ENCODE results near the gene FCN2.

The FCN2 gene

DNA sequence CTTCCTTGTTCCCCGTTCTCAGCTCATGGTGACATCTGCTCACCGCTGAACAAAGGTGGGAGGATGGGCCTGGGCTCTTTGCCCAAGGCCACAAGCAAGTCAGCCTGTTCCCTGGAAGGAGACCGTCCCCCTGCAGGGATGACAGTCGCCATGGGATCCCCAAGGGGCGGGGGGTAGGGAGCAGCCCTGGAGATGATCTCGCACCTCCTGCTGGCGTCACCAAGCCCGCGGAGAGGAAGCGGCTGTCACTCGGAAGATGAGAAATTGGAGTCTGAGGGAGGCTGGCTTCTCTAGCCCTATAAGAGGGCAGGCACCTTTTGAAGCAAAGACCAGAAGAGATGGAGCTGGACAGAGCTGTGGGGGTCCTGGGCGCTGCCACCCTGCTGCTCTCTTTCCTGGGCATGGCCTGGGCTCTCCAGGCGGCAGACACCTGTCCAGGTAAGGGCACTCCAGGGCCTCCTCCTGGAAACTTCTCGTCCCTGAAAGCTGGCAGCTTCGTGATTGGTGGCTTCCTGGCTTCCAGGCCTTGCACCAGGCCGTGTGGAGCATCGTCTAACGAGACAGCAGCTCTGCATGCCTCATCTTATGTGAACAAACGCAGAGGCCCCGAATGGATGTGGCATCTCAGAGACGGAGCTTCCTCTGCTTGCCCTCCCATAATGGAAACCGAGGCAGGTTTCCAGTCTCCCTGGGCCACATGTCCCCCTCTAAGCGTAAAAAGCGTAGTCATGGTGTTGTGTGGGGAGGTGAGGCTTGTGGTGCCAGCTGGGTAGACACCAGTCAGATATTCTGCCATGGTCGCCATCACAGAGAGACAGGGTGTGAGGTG, at the start of gene FCN2:
Gene FCN2, plus strand, starts transcription at position 327 of the 829 bp plus-strand sequence. Its CDS starts 12 bp downstream, at position 339.
- DNase-seq = no peak

DNA sequence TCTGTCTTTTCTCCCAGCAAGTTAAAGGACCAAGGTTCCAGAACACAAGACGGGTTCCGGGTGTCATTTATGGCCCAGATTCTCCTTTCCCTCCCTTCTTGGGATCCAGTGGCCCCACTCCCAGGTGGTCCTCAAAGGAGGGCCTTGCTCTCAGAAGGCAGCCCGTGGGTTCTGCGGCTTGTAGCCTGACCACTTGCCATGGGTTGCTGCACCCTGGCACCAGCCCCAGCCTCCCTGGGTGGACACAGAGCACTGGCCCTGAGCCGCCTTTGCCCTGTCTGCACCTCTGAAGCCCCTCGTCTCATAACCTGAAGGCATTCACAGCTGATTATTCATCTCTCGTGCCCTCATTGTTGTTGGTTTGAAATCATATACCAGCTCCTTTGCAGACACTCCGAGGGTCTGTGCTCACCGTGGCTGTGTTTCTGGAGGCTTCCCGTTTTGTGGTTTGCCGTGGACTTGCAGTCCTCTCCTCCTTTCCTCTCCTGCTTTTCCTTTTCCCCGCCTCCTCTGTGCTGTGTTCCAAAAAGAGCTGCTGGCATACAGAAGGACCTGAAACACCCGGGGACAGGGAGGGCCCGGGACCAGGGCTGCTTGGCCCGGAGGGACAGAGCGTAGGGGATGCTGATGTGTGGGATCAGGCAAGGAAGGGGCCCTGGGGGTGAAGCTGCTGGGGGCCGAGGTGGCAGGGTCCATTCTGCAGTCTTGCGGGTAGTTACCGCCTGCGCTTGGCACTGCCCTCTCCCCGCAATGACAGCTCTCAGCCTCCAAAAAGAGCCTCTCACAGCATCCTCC, 49.5 kb upstream of the FCN2 start:
- DNase-seq = no peak

DNA sequence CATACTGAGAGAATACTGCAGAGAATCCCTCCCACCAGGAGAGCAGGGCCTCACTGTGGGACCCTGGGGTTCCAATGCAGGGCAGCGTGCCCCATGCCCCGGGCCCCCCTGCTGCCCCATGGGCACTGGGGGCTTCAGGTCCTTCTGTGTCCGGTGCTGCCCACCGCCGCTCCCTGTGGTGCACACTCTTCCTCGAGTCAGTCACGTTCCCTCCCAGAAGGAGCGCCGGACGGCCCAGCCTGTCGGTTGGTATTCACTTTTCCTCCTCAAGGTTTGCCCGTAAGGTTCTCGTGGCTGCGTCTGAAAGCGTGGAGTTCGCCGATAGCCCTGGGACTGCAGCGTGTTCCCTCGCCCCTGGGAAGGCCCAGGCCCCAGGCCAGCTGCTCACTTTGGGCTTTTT, 48.1 kb upstream of the FCN2 start:
- DNase-seq = no peak

DNA sequence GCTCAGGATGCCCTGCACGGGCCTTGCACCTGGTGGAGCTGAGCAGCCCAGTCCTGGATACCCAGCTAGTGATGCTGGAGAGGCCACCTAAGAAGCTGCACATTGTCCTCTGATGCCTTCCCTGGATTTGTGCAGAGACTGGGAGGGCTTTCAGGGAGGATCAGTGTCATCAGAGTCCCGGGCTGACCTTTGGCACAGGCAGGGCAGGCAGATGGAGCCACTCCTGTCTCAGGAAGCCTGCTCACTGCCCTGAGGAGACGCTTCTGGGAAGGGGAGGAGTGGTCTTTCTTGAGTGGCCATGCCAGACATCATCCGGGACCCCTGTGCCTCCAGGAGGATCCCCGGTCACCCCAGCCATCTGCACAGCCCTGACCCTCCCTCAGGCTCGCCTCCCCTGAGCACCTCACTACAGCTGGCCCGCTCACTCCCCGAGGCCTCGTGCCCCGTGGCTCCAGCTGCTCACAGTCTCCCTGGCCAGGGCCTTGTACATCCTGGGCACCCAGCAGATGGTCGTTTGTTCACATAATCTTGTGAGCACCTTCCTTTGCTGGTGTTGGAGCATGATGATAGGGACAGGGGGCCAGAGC, 47.2 kb upstream of the FCN2 start:
- DNase-seq = no peak

DNA sequence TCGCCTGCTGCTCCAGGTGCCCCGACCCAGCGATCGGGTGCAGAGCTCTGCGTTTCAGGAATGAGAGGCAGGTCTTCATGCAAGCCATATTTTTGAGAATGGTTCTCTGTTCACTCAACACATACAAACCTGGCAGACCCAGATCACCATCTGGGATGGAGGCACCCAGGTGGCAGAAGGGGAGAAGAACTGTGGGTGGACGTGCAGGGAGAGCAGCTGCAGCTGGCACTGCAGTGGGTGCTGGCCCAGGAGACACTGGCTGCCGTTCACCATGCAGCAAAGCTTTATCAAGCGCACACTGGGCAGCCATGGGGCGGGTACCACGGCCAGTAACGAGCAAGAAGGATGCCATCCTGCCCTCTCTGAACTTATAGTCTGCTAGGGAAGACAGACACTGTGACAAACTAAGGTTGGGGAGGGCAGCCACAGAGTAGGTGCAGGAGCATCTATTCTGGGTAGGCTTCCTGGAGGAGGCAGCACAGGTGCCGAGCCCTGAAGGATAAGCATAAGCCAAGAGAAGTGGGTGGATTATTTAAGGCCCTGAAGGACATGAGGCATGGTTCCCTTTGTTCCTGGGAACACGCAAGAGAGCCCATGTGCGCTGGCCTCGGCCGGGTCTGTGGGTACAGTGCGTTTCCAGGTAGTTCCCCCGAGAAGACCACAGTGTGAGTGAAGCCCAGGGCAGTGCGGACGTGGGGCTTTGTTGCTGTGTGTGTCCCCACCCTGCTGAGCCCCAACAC, 46.2 kb upstream of the FCN2 start:
- DNase-seq = no peak

DNA sequence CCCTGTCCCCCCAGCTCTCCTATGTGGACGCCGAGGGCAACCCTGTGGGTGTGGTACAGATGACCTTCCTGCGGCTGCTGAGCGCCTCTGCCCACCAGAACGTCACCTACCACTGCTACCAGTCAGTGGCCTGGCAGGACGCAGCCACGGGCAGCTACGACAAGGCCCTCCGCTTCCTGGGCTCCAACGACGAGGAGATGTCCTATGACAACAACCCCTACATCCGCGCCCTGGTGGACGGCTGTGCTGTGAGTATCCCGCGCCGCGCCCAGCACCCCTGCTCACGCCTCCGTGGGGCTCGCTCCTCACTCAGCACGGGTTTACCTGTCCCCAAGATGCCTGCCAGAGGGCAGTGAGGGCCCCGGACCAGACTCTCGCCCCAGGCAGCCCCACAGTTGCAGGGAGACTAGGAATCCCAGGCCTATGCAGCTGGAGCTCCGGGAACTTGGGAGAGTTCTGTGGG, 45.6 kb upstream of the FCN2 start:
- DNase-seq = no peak

DNA sequence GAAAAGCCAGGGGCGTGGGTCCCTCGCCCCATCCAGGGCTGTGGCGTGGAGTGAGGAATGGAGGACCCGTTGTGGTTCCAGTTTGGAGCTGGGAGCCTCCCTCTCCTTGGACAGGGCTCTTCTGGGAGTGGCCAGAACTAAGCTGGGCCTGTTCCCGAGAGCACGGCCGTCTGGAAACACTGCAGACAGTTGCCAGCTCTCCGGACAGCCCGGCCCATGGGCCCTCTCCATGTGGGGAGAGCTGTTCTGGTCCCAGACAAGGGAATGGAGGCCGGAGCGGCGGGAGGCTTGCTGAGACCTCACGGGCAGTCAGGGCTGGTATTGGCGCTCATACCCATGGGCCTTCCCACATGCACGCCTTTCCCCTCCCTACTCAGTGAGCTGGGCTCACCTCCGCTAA, 45.2 kb upstream of the FCN2 start:
- no peak for DNase-seq

DNA sequence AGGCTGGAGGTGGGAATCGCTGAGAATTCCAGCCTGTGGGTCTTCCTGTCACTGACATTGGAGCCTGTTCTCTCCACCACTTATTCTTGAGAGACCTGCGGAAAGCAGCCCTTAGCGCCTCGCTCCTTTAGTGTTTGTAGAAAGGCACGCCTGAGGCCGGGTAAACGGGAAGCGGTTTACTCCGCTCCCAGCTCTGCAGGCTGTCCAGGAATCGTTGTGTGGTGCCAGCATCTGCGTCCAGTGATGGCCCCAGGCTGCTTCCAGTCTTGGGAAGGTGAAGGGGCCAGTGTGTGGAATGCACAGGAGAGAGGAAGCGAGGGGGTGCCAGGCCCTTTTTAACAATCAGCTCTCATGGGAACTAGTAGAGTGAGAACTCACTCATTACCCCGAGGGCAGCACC, 44.6 kb upstream of the FCN2 start:
- DNase-seq = no peak

DNA sequence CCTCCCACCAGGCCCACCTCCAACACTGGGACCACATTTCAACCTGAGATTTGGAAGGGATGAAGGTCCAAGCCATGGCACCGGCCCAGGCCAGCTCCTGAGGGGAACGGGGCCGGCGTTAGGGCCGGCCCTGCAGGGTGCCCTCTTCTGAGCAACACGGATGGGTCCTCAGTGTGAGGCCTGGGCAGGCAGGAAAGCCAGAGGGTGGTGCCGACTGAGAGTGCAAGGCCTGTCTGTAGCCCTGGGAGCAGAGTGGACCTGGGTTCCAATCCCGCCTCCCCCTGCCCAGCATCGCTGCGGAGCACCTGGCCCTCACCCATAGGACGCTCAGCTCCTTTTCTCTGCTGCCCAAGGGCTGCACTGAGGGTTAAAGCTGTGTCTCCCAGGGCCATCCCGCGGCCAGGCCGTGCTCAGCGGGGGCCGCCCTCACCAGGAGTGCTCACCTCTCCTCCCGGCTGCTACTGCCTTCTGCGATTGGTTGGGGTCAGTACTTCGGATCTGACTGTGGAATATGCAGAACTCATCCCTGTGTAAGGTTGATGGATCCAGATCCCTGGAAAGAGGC, 44.1 kb upstream of the FCN2 start:
- no peak for DNase-seq

DNA sequence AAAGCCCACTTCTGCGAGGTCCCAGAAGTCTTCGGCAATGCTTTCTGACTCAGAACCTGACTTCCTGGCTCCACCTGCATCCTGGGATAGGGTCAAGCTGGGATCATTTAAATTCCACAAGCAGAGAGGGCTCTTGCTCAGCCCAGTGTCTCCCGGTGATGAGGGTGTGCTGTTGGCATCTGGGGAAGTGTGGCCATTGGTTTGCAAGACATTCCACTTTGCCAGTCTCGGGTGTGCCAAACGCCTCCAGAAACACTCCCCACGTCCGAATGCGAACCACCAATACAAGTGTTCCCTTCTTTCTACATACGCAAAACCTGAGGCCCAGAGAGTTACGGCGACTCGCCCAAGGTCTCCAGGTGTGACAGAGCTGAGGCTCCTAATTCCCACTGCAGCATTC, 43.1 kb upstream of the FCN2 start:
- DNase-seq = no peak

DNA sequence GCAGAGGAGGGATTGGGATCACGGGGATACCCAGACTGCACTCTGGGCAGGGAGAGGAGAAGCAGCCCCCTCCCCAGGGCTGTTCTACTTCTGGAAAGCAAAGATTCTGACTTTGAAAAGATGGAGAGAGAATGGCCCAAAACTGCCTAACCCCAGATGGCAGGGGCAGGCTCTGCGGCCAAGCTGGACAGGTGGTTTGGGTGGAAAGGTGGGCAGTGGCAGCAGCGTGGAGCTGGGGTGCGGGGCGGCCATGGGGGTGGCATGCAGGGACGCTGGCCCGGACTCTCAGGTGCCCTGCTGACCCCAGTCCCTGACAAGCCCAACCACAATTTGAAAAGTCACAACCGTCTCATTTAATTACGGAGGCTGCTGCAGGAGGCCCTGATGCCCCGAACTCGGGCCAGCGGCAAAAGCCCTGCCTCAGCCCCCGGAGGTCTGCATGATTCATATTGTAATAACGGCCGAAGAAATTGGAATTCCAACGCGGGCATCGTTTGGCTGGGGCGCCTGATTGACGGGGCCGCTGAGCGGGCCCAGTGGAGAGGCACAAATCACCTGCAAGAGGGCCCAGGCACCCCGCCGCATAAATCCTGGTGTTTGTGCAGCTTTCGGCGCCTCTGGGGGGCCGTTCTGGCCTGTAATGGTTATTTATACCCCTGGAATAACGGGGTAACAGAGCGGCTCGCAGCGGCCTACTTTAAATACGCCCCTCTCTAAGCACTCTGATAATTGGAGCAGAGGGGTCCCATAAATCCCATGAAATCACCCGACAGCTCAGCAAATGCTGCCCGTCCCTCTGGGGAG, 41.8 kb upstream of the FCN2 start:
- no peak for DNase-seq

DNA sequence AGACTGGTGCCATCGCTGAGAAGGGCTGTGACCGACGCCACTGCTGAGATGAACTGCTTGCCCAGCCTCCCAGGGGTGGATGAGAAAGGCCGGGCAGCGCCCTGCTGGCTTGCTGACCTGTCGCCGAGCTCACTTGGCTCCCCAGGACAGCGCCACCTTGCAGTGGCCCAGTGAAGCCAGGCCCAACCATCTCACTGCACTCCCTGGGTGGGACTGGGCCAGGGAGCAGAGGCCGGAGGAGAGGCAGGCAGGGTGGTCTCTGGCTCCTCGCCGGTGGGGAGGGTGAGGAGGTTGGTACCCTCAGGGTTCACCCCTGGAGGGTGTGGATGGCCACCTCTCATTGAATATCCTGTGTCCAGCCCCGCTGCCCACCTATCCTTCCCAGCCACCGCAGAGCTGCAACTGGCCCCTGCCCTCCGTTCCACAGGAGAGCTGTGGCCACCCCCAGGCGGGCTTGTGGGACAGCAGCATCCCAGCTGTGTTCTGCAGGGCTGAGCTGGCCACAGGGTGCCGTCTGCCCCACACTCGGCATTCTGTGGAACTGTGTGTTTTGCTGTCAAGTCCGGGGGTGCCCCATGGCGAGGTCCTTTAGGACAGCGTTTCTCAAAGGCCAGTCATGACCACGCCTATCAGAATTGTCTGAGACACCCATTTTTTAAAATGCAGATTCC, 41.0 kb upstream of the FCN2 start:
- DNase-seq = no peak

DNA sequence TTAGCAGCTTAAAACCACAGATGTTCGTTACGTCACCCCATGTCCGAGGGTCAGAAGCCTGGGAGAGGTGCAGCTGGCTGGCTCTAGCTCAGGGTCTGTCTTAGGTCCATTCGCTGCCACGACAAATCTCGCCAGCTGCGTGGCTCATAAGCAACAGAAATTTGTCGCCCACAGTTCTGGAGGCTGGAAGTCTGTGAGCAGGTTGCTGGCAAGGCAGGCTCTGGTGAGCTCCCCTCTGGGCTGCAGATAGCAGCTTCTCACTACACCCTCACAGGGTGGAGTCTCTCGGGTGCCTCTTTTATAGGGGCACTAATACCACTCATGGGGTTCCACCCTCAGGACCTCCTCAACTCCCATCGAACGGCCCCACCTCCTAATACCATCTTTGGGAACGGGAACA, 40.1 kb upstream of the FCN2 start:
- DNase-seq = no peak

DNA sequence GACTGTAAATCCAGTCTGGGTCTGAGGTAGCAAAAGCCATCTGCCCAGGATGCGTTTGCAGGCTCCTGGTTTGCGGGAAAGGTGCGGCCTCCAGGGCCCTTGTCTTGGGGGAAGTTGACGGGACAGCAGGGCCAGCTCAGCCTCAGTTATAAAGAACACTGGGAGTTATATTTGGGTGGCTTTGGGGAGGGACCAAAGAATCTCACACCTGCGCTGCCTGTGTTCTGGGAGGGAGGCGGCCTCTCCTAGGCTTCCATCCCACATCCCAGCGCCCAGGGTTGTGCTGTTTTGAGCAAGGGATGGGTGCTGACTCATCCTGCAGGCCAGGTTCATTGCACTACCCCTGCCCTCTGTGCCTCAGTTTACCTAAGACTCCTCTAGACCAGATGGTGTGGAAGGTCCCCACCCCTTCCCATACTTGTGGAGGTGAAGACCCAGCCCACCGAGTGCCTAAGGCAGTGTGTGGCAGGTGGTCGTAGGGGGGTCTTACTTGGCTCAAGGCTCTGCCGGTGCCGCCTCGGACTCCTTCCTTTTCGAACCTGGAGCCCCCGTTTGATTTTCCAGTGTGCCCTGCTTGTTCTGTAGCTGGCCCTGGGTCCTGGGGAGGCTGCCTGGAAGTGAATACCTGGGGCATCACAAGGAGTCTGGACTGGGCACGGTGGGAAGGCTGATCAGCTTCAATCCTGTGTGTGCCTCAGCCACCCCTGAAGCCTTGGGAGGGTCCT, 39.3 kb upstream of the FCN2 start:
- DNase-seq = no peak

DNA sequence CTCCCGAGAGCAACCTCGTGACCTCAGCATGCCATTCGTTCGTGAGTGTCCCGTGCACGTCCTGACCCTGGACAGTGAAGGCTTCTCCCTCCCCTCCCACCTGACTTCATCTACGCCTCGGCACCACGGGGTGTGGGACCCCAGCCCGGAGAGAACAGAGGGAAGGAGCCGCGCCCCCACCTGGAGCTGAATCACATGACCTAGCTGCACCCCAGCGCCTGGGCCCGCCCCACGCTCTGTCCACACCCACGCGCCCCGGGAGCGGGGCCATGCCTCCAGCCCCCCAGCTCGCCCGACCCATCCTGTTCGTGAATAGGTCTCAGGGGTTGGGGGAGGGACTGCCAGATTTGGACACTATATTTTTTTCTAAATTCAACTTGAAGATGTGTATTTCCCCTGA, 38.3 kb upstream of the FCN2 start:
- DNase-seq = no peak

DNA sequence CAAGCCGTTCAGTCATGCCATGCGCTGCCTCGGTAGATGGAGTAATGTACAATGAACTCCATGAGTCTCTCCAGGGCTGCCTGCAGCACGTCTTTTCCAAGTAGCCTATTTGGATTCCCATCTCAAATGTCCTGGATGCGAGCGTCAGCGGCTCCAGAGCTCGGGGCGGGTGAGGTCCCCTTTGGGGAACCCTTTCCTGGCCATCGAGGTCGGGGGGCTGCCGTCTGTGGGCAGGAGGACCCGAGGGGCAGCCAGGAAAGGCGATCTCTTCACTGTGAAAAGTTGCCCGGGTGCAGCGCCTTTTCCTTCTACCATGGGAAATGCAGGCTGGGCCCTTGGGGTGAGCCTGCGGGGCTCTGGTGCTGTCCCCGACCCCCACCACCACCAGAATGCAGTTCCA, 36.9 kb upstream of the FCN2 start:
- no peak for DNase-seq

DNA sequence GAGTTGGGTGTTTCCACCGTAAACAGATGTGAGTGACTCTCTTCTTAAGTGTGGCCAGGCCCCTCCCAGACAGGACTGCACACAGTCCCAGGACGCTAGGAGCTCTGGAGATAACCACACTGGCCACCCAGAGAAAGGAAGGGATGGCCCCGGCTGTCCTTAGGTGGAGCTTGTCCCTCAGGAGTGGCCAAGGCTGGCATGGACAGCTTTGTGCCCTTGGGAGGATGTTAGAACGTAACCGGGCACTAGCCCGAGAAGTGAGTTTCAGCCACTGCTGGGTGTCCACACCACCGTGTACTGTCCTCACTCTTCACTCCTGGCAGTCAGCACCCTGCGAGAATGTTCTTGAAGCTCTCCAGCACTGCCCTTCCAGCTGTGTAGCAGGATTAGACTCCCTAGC, 35.8 kb upstream of the FCN2 start:
- no peak for DNase-seq

DNA sequence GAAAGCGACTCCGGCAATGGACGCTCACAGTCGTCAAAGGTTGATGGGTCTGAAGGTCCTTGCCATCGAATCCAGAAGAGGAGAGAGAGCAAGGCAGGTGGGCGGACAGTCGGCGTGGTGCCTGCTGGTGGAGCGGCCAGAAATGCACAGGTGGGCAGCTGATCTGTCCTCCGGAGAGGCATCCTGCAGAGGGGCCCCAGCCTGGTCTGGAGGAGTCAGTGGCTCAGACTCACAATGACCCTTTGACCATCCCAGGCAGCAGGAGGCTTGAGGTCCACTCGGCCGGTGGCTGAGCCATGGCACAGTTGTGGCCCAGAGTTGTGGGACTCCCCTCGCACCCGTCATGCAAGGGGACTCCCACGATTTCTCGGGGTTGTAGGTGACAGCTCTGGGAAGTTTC, 34.4 kb upstream of the FCN2 start:
- no peak for DNase-seq

DNA sequence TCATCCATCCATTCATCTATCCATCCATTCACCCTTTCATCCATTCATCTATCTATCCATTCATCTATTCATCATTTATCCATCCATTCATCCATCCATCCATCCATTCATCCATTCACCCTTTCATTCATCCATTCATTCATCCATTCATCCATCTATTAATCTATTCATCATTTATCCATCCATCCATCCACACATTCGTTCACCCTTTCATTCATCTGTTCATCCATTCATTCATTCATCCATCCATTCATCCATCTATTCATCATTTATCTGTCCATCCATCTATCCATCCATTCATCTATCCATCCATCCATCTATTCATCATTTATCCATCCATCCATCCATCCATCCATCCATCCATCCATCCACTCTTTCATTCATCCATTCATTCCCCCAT, 33.9 kb upstream of the FCN2 start:
- DNase-seq = no peak

DNA sequence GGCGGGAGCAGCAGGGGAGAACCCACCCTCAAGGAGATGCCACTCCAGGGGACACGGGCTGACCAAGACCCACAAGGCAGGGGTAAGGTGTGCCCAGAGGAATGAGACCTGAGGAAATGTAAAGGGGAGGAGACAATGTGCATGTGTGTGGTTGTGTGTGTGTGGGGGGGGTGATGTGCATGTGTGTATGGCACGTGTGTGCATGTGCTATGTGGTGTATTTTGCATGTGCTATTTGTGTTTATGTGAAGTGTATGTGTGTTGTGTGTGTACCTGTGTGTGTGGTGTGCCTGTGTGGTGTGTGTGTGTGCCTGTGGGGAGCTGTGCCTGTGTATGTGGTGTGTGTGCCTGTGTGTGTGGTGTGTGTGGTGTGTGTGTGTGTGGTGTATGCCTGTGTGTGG, 33.5 kb upstream of the FCN2 start:
- no peak for DNase-seq
